Adrenal gland (tissue), 12 donors: ENCODE results near the gene SEC24D. TPM values are rescaled to one million over a fixed set of nuclear protein-coding genes. Genes with fewer than 3 reads are reported as not detected.

Experiments
- DNase-seq, 7 donors: peaks; one replicate each; pipeline ENCODE4 v3.0.0-alpha.2; 2019 to 2020
- H3K27ac ChIP-seq, 5 donors: fragments of 200-600 bp; sonication (generic) in 4 of 5; 1 replicate in 3 of 5; 2 replicates in 2 of 5; pipeline versions ENCODE4 v1.5.1 to v1.8.0; 2016 to 2020; ENCODE audit warnings: mild to moderate bottlenecking in 1 of 5
- H3K27me3 ChIP-seq: fragments of 200-600 bp; 2 replicates; pipeline ENCODE4 v1.8.0; 2021
- H3K36me3 ChIP-seq, 2 donors: fragments of 200-600 bp; replicated peaks in 1 of 2; 1 replicate in 1 of 2; 2 replicates in 1 of 2; pipeline versions ENCODE4 v1.5.1 to v1.8.0; 2018 to 2022
- H3K4me1 ChIP-seq, 2 donors: fragments of 200-600 bp; replicated peaks in 1 of 2; 1 replicate in 1 of 2; 2 replicates in 1 of 2; pipeline versions ENCODE4 v1.5.1 to v1.8.0; 2018 to 2021
- H3K4me3 ChIP-seq, 4 donors: fragments of 200-600 bp; sonication (generic) in 3 of 4; one replicate each; pipeline ENCODE4 v1.5.1; 2016 to 2018
- H3K9me3 ChIP-seq, 3 donors: fragments of 200-600 bp; sonication (generic) in 1 of 3; replicated peaks in 1 of 3; 1 replicate in 2 of 3; 2 replicates in 1 of 3; pipeline versions ENCODE4 v1.5.1 to v1.8.0; 2016 to 2021
- POLR2A ChIP-seq, 2 donors: fragments of 450-650 bp; IDR thresholded peaks; one replicate each; pipeline ENCODE4 v1.6.1; 2017; ENCODE audit warnings: antibody characterized with exemption in 2 of 2, mild to moderate bottlenecking in 2 of 2, moderate library complexity in 1 of 2
- WGBS, 4 donors: extraction: QIAGEN DNeasy Blood & Tissue Kit in 2 of 4; methylation state at CpG; one replicate each; pipeline versions ENCODE4 v1.1.5 to v1.1.7; 2013 to 2017; 5-methylcytosine and 5-hydroxymethylcytosine counted together
- intact Hi-C, 2 donors: fragments of 100-400 bp; cut with DNase I; formaldehyde crosslinking; loops; one replicate each; pipeline versions ENCODE4 v1.14.1 to v1.15.0; 2022 to 2023
- polyA plus RNA-seq, 3 donors: library from polyadenylated mRNA; stranded (reverse); fragments of 200-250 nt in 2 of 3; fragments of 350-450 nt in 1 of 3; fragmentation: Illumina TruSeq in 1 of 3; extraction: RNeasy Lipid Tissue Mini Kit (QIAGEN cat#74804) in 1 of 3; gene quantifications; one replicate each; pipeline ENCODE4 v1.2.3, GENCODE V29; 2013 to 2014
- total RNA-seq, 9 donors: library from RNA; depleted of rRNA in 4 of 9; stranded (reverse); fragments of >200 nt in 4 of 9; fragments of 120-200 nt in 1 of 9; fragmentation: NEBNext Ultra II Directional in 1 of 9; extraction: Animal tissue kit (Norgen Biotek cat#: 25700) in 1 of 9; gene quantifications; one replicate each; pipeline versions ENCODE4 v1.1.0 to v1.2.4, GENCODE V29; 2013 to 2023
- TF ChIP-seq, protein P1 (sequence below), 6 experiments: fragments of 450-650 bp in 4 of 6; fragments of 200-600 bp in 2 of 6; sonication (generic) in 1 of 6; IDR thresholded peaks; 1 replicate in 5 of 6; 2 replicates in 1 of 6; pipeline versions ENCODE4 v1.5.1 to v1.8.0; 2016 to 2021; ENCODE audit warnings: antibody characterized with exemption in 6 of 6, mild to moderate bottlenecking in 2 of 6, moderate library complexity in 1 of 6
- donor health status: healthy with polysubstance abuse.
- donor health status: Bipolar disorder and iron deficiency.
- donor health status: DM: yes; HTN: yes; CAD: no.
- donor health status: DM: no; HTN: no; CAD: no.
- donor health status: DM: no; HTN: no; CAD: no.
- donor health status: DM: yes; HTN: yes; CAD: no.

Gene SEC24D
- total and polyA plus RNA-seq, 12 donors = 5.3 to 93.6 (median 33.8) TPM

GRCh38 chr4:118683513-118683912 lies 152.4 kb downstream of the SEC24D start:
- DNase-seq = no peak
- no peak for TF ChIP-seq POLR2A (IDR thresholded peaks at IDR 0.05)
- TF ChIP-seq, protein P1, sequence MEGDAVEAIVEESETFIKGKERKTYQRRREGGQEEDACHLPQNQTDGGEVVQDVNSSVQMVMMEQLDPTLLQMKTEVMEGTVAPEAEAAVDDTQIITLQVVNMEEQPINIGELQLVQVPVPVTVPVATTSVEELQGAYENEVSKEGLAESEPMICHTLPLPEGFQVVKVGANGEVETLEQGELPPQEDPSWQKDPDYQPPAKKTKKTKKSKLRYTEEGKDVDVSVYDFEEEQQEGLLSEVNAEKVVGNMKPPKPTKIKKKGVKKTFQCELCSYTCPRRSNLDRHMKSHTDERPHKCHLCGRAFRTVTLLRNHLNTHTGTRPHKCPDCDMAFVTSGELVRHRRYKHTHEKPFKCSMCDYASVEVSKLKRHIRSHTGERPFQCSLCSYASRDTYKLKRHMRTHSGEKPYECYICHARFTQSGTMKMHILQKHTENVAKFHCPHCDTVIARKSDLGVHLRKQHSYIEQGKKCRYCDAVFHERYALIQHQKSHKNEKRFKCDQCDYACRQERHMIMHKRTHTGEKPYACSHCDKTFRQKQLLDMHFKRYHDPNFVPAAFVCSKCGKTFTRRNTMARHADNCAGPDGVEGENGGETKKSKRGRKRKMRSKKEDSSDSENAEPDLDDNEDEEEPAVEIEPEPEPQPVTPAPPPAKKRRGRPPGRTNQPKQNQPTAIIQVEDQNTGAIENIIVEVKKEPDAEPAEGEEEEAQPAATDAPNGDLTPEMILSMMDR (IDR thresholded peaks at IDR 0.05) = no peak
- Histone ChIP-seq H3K36me3 (peaks cover 0 to 8% of the 10 kb centered on the region in 2 donors), H3K27ac (no peak overlapping the region), H3K4me3 (no peak overlapping the region), H3K27me3 (no peaks in the 10 kb centered on the region), H3K9me3 (no peaks in the 10 kb centered on the region), H3K4me1 (peaks cover 16 to 21% of the 10 kb centered on the region in 2 donors)
- 7 to 33% (median 11%) methylated on average over 2 of the region's 2 CpGs for WGBS, 4 donors
- intact Hi-C loops = no loop called here

DNA sequence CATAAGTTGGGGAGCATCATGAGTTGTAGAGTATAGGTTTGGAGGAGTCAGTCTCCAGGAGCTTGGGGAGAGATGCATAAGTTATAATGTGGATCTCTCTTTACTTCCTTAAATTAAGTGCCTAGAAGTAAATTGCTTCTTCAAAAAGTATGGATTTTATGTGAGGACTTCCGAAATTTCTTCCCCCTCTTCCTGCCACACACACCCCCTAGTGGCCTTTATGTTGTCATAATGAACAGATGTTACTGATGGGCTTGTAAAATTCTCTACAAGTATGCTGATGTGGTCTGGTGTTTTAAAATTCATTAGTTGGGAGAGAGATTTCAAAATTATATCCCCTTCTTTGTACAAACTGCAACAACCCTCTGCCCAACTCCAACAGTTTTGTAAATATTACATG lies 153.0 kb downstream of the SEC24D start:
- no peaks in the 10 kb centered on the region for H3K27me3 ChIP-seq
- no peak overlapping the region for H3K4me3 ChIP-seq
- intact Hi-C loops = no loop called here
- peaks cover 16 to 21% of the 10 kb centered on the region in 2 donors for H3K4me1 ChIP-seq
- no peak overlapping the region for H3K27ac ChIP-seq
- H3K36me3 ChIP-seq = peaks cover 0 to 2% of the 10 kb centered on the region in 2 donors
- H3K9me3 ChIP-seq = no peaks in the 10 kb centered on the region
- DNase-seq = no peak
- WGBS, 4 donors = 17 to 41% (median 27%) methylated on average over 1 of the region's 1 CpG
- TF ChIP-seq, protein P1 (IDR thresholded peaks at IDR 0.05) = peak in 5 of 6 experiments; percentile 25 to 44 (median 31)
- TF ChIP-seq POLR2A (IDR thresholded peaks at IDR 0.05) = no peak

- Histone ChIP-seq H3K27me3 (no peaks in the 10 kb centered on the region), H3K36me3 (no peaks in the 10 kb centered on the region), H3K27ac (no peak overlapping the region), H3K4me1 (peaks cover under 1 to 4% of the 10 kb centered on the region in 2 donors), H3K4me3 (no peak overlapping the region), H3K9me3 (no peaks in the 10 kb centered on the region)
- intact Hi-C loops = no loop called here
- DNase-seq = no peak
- TF ChIP-seq POLR2A (IDR thresholded peaks at IDR 0.05) = no peak
- TF ChIP-seq, protein P1 (IDR thresholded peaks at IDR 0.05) = no peak
- 55 to 83% (median 69%) methylated on average over 1 of the region's 1 CpG for WGBS, 4 donors
Measured at GRCh38 chr4:118680808-118681207, 155.1 kb downstream of the SEC24D start.

GRCh38 chr4:118676128-118676527 lies 159.8 kb downstream of the SEC24D start:
- Histone ChIP-seq H3K27me3 (no peaks in the 10 kb centered on the region), H3K4me1 (no peaks in the 10 kb centered on the region), H3K36me3 (no peaks in the 10 kb centered on the region), H3K27ac (no peak overlapping the region), H3K4me3 (no peak overlapping the region), H3K9me3 (no peaks in the 10 kb centered on the region)
- WGBS, 4 donors = 73 to 83% (median 77%) methylated on average over 2 of the region's 2 CpGs
- TF ChIP-seq POLR2A (IDR thresholded peaks at IDR 0.05) = no peak
- DNase-seq = no peak
- intact Hi-C loops = no loop called here

Other genes with a start within 250 kb of the SEC24D start
- gene METTL14, start 150.7 kb downstream of the SEC24D start, total RNA-seq = 10 to 100 TPM in 8 of 9 donors, 1 to 10 TPM in 1; 8.8 to 50.8 (median 36.3) TPM
- 10 to 100 TPM in 1 of 3 donors, 1 to 10 TPM in 2; 5.1 to 40.9 (median 6.2) TPM for gene METTL14, start 150.7 kb downstream of the SEC24D start, polyA plus RNA-seq
- 10 to 100 TPM in 8 of 9 donors, 1 to 10 TPM in 1; 4.5 to 49.0 (median 28.3) TPM for gene SYNPO2, start 52.7 kb upstream of the SEC24D start, total RNA-seq
- gene SYNPO2, start 52.7 kb upstream of the SEC24D start, polyA plus RNA-seq = 10 to 100 TPM in 2 of 3 donors, 1 to 10 TPM in 1; 8.5 to 15.0 (median 12.1) TPM